Measurements from ENCODE around the gene LRRTM3. TPM values are rescaled to one million over a fixed set of nuclear protein-coding genes. Genes with fewer than 3 reads are reported as not detected.

LRRTM3 gene
- total RNA-seq, 2 donors from 2014 or later = not detected

DNA sequence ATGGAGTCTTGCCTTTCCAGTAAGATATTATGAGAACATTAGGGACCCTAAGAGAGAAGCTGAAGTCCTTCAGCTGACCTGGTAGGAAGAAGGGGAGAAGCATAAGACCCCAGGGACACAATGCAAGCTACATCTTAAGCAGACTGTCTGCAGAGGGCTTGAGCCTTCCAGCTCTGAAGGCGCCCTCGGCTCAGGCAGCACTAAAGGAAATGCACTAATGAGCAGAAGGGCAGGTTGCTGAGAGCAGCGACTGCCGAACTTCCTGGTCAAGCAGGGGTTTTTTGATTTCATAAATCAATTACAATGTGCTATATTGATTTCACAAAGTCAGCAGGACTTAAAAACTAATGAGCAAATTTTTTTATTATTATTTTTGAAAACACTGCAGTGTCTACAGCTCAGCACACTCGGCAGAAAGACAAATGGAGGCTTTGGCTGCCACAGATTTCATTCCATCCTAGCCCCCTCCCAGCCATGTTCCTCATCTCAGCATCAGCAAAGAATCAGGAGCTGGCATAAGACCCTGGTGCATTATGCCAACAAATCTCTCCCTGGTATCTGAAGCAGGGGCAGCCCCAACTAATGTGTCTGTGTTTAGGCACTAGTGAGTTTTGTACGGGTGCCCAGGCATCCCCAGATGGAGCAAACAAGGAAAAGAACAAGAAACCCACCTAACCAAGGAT lies 57.1 kb downstream of the LRRTM3 start:
- Mint-ChIP-seq H3K4me3 (no peak overlapping the region), H3K36me3 (ENCODE audit: low read depth) (no peaks in the 10 kb centered on the region), H3K27ac (no peak overlapping the region), H3K9me3 (no peaks in the 10 kb centered on the region), H3K27me3 (ENCODE audit: insufficient read depth) (no peaks in the 10 kb centered on the region), H3K4me1 (no peaks in the 10 kb centered on the region)
- WGBS, 2 experiments (ENCODE audit: insufficient coverage in 1 of 2, insufficient read length in 1 of 2) = 87% methylated on average over 6 of the region's 6 CpGs; no CpG with 5 or more reads in 1 of the 2 experiments
- Histone ChIP-seq H3K9me3 (ENCODE audit: control insufficient read depth, low read length) (no peaks in the 10 kb centered on the region), H3K27me3 (ENCODE audit: control insufficient read depth, insufficient read depth, low read length, poor library complexity, severe bottlenecking) (no peaks in the 10 kb centered on the region), H3K27ac (ENCODE audit: low read depth, low read length) (no peak overlapping the region), H3K36me3 (ENCODE audit: control insufficient read depth, insufficient read depth, low read length) (no peaks in the 10 kb centered on the region), H3K4me1 (ENCODE audit: control insufficient read depth, insufficient read depth, low read length) (no peaks in the 10 kb centered on the region), H3K4me3 (ENCODE audit: low read length) (no peak overlapping the region), H3K9ac (ENCODE audit: extremely low read depth, low read length, poor library complexity, severe bottlenecking) (no peak overlapping the region)
- TF ChIP-seq, protein P1, sequence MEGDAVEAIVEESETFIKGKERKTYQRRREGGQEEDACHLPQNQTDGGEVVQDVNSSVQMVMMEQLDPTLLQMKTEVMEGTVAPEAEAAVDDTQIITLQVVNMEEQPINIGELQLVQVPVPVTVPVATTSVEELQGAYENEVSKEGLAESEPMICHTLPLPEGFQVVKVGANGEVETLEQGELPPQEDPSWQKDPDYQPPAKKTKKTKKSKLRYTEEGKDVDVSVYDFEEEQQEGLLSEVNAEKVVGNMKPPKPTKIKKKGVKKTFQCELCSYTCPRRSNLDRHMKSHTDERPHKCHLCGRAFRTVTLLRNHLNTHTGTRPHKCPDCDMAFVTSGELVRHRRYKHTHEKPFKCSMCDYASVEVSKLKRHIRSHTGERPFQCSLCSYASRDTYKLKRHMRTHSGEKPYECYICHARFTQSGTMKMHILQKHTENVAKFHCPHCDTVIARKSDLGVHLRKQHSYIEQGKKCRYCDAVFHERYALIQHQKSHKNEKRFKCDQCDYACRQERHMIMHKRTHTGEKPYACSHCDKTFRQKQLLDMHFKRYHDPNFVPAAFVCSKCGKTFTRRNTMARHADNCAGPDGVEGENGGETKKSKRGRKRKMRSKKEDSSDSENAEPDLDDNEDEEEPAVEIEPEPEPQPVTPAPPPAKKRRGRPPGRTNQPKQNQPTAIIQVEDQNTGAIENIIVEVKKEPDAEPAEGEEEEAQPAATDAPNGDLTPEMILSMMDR (conservative IDR thresholded peaks at IDR 0.05) = no peak
- peak; percentile 48 for DNase-seq

DNA sequence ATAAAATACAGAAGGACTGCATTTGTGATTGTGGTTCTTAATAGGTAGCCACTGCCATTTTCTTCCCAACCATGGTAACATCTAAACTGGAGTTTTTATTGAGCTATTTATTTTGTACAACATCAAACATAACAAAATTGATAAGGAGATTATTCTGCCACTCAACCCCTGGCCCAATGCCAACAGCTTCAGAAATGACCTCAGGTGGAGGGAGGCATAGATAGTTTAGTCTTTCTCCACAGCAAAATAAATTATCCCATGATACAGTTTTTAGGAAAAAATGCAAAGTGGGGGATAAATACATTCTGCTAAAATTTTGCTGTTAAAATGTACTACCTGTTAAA lies 57.6 kb downstream of the LRRTM3 start:
- no peak overlapping the region for H3K4me3 ChIP-seq (ENCODE audit: low read length)
- Mint-ChIP-seq H3K36me3 (ENCODE audit: low read depth) (no peaks in the 10 kb centered on the region), H3K27ac (no peak overlapping the region), H3K27me3 (ENCODE audit: insufficient read depth) (no peaks in the 10 kb centered on the region), H3K9me3 (no peaks in the 10 kb centered on the region), H3K4me3 (no peak overlapping the region), H3K4me1 (no peaks in the 10 kb centered on the region)
- H3K4me1 ChIP-seq (ENCODE audit: control insufficient read depth, insufficient read depth, low read length) = no peaks in the 10 kb centered on the region
- no peak overlapping the region for H3K27ac ChIP-seq (ENCODE audit: low read depth, low read length)
- no peaks in the 10 kb centered on the region for H3K9me3 ChIP-seq (ENCODE audit: control insufficient read depth, low read length)
- DNase-seq = no peak
- H3K36me3 ChIP-seq (ENCODE audit: control insufficient read depth, insufficient read depth, low read length) = no peaks in the 10 kb centered on the region
- no peaks in the 10 kb centered on the region for H3K27me3 ChIP-seq (ENCODE audit: control insufficient read depth, insufficient read depth, low read length, poor library complexity, severe bottlenecking)
- TF ChIP-seq, protein P1 (conservative IDR thresholded peaks at IDR 0.05) = no peak
- H3K9ac ChIP-seq (ENCODE audit: extremely low read depth, low read length, poor library complexity, severe bottlenecking) = no peak overlapping the region

DNA sequence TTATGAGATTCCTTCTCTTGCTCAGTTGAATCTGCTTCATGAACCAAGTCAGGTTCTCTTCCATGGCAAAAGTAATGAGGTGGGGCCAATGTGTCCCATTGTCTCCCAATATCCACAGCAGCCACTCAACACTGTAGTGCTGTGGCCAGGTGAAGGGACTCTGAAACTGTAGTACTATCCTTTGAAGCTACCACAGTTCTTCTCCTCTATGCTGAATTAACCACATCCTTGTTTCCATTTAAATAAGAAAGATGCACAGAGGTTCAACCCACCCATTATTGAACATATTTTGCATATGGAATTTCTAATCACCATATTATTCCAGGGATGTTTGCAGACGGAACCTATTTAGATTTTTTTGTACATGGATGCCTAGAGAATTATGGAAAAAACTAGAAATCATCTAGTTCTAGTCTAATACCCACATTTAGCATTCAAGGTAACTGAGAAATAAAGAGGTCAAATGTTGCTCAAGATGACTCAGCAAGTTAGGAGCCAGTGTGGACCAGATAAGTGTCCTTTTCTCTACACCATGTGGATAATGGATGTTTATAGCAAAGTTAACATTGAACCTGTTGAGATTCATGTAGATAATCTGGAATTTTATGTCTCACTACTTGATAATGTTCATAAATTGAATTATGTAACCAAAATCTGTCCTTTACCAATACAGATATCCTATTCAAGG lies 64.5 kb downstream of the LRRTM3 start:
- H3K27me3 Mint-ChIP-seq (ENCODE audit: insufficient read depth) = no peaks in the 10 kb centered on the region
- H3K27ac Mint-ChIP-seq = no peak overlapping the region
- H3K36me3 Mint-ChIP-seq (ENCODE audit: low read depth) = no peaks in the 10 kb centered on the region
- Histone ChIP-seq H3K9me3 (ENCODE audit: control insufficient read depth, low read length) (no peaks in the 10 kb centered on the region), H3K4me1 (ENCODE audit: control insufficient read depth, insufficient read depth, low read length) (no peaks in the 10 kb centered on the region), H3K36me3 (ENCODE audit: control insufficient read depth, insufficient read depth, low read length) (no peaks in the 10 kb centered on the region), H3K9ac (ENCODE audit: extremely low read depth, low read length, poor library complexity, severe bottlenecking) (no peak overlapping the region), H3K27ac (ENCODE audit: low read depth, low read length) (no peak overlapping the region), H3K27me3 (ENCODE audit: control insufficient read depth, insufficient read depth, low read length, poor library complexity, severe bottlenecking) (no peaks in the 10 kb centered on the region), H3K4me3 (ENCODE audit: low read length) (no peak overlapping the region)
- TF ChIP-seq, protein P1 (conservative IDR thresholded peaks at IDR 0.05) = no peak
- H3K4me3 Mint-ChIP-seq = no peak overlapping the region
- H3K9me3 Mint-ChIP-seq = no peaks in the 10 kb centered on the region
- DNase-seq = no peak
- H3K4me1 Mint-ChIP-seq = no peaks in the 10 kb centered on the region
- WGBS, 2 experiments (ENCODE audit: insufficient coverage in 1 of 2, insufficient read length in 1 of 2) = 89% methylated on average over 1 of the region's 1 CpG; no CpG with 5 or more reads in 1 of the 2 experiments
